Astrocyte (in vitro differentiated cells and primary cell): ENCODE measurements around the gene SLC37A1. TPM values are rescaled to one million over a fixed set of nuclear protein-coding genes. Genes with fewer than 3 reads are reported as not detected.
A peak's percentile ranks its signal among the peaks of the same experiment; 100 is the strongest.

Experiments used
- DNase-seq: peaks from one replicate; pipeline ENCODE4 v3.0.0-alpha.2; 2010; ENCODE audit warnings: low read depth
- FAIRE-seq: peaks from 2 replicates; lab custom pipeline; 2011; peaks lifted over from hg19 to GRCh38; lab: Jason Lieb, UNC
- H2AFZ ChIP-seq: 2 replicates; pipeline ENCODE4 v1.6.0; 2012; ENCODE audit warnings: low read depth, low read length, inconsistent platforms
- H3K27ac ChIP-seq: 2 replicates; pipeline ENCODE4 v1.5.1; 2011; ENCODE audit warnings: low read depth, low read length, inconsistent platforms
- H3K27me3 ChIP-seq: 2 replicates; pipeline ENCODE4 v1.6.0; 2011; ENCODE audit warnings: low read length, inconsistent platforms; ENCODE audit not compliant: insufficient read depth
- H3K36me3 ChIP-seq: 2 replicates; pipeline ENCODE4 v1.5.1; 2011; ENCODE audit warnings: low read length, inconsistent platforms; ENCODE audit not compliant: insufficient read depth
- H3K4me1 ChIP-seq: 2 replicates; pipeline ENCODE4 v1.5.1; 2011; ENCODE audit warnings: low read length, inconsistent platforms; ENCODE audit not compliant: insufficient read depth
- H3K4me2 ChIP-seq: 2 replicates; pipeline ENCODE4 v1.6.0; 2012; ENCODE audit warnings: low read length, inconsistent platforms
- H3K4me3 ChIP-seq: 2 replicates; pipeline ENCODE4 v1.5.1; 2011; ENCODE audit warnings: low read depth, mild to moderate bottlenecking, low read length, inconsistent platforms; ENCODE audit not compliant: insufficient read depth
- H3K79me2 ChIP-seq: 2 replicates; pipeline ENCODE4 v1.6.0; 2012; ENCODE audit warnings: mild to moderate bottlenecking, low read length, inconsistent platforms; ENCODE audit not compliant: insufficient read depth
- H3K9ac ChIP-seq: 2 replicates; pipeline ENCODE4 v1.6.0; 2012; ENCODE audit warnings: mild to moderate bottlenecking, low read length, inconsistent platforms
- H3K9me3 ChIP-seq: 2 replicates; pipeline ENCODE4 v1.5.1; 2012; ENCODE audit warnings: low read depth, mild to moderate bottlenecking, low read length, inconsistent platforms; ENCODE audit not compliant: insufficient read depth
- H4K20me1 ChIP-seq: 2 replicates; pipeline ENCODE4 v1.6.0; 2012; ENCODE audit warnings: low read length, inconsistent platforms; ENCODE audit not compliant: insufficient read depth
- H3K27ac Mint-ChIP-seq: one replicate; pipeline ENCODE4 v1.8.0; 2021; ENCODE audit warnings: mild to moderate bottlenecking, mixed read lengths; ENCODE audit not compliant: unreplicated experiment
- H3K27me3 Mint-ChIP-seq: one replicate; pipeline ENCODE4 v1.8.0; 2021; ENCODE audit warnings: low read depth, mixed read lengths; ENCODE audit not compliant: unreplicated experiment
- H3K36me3 Mint-ChIP-seq: one replicate; pipeline ENCODE4 v1.8.0; 2021; ENCODE audit warnings: low read depth, mixed read lengths; ENCODE audit not compliant: unreplicated experiment
- H3K4me1 Mint-ChIP-seq: one replicate; pipeline ENCODE4 v1.8.0; 2021; ENCODE audit warnings: low read depth, mixed read lengths; ENCODE audit not compliant: unreplicated experiment
- H3K4me3 Mint-ChIP-seq: one replicate; pipeline ENCODE4 v1.8.0; 2021; ENCODE audit warnings: mild to moderate bottlenecking, moderate library complexity, mixed read lengths; ENCODE audit not compliant: unreplicated experiment
- H3K9me3 Mint-ChIP-seq: one replicate; pipeline ENCODE4 v1.8.0; 2021; ENCODE audit warnings: mild to moderate bottlenecking, mixed read lengths; ENCODE audit not compliant: unreplicated experiment
- EZH2 ChIP-seq: IDR thresholded peaks from 2 replicates; pipeline ENCODE4 v1.6.1; 2012; ENCODE audit warnings: mild to moderate bottlenecking, low read length, inconsistent platforms; ENCODE audit not compliant: insufficient read depth
- total RNA-seq: library from RNA; stranded (reverse); gene quantifications from 2 replicates; pipeline ENCODE4 v1.2.1, GENCODE V29; 2021
- TF ChIP-seq, protein P1 (sequence below): IDR thresholded peaks from 2 replicates; pipeline ENCODE4 v1.5.1; 2011; ENCODE audit warnings: low read depth, mild to moderate bottlenecking, inconsistent platforms, low read length, moderate library complexity; ENCODE audit not compliant: insufficient read depth

Gene SLC37A1
- total RNA-seq, 1 donor from 2014 or later: 6.9 TPM

DNA sequence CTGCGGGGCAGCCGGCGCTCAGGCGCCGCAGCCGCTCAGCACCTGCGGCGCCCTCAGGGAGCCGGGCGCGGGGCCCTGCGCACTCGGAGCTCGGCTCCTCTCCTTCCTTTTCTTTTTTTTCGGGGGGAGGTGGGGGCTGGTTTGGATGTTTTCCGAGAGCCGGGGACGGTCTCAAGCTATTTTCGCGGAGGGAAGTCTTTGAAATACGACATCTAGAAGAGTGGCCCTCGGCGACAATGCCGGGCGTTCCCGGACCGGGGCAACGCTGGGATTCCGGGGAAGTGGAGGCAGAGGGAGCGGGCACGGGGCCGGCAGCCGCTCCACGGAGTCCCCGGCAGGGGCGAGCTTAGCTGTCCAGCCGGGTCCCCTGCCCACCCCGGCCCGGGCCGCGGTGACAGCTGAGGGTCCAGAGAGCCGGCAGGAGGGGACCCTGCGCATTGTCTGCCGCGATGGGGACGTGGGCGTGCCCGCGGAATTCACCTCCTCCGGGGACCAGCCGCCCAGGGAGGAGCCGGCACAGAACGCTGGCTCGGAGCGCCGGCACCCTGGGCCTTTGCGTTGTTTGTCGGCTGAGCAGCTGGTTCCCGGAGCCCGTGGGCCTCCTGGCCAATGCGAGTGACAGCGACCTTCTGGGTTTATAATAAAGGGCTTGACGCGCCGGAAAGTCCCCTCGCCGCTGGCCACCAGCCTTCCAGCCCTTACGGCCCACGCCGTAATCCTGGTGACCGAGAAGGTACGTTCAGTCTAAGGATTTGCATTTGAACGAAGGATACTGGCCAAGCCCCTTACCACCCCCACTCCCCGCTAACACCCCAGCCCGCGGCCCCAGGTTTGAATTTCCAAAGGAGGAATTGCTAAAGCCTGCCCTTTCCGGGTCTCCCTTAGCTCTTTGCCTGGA, 582 bp downstream of the SLC37A1 start:
- no peaks in the 10 kb centered on the region for H3K9me3 ChIP-seq
- peak overlapping the region; percentile 80 for H2AFZ ChIP-seq
- no peak for TF ChIP-seq EZH2
- TF ChIP-seq, protein P1, sequence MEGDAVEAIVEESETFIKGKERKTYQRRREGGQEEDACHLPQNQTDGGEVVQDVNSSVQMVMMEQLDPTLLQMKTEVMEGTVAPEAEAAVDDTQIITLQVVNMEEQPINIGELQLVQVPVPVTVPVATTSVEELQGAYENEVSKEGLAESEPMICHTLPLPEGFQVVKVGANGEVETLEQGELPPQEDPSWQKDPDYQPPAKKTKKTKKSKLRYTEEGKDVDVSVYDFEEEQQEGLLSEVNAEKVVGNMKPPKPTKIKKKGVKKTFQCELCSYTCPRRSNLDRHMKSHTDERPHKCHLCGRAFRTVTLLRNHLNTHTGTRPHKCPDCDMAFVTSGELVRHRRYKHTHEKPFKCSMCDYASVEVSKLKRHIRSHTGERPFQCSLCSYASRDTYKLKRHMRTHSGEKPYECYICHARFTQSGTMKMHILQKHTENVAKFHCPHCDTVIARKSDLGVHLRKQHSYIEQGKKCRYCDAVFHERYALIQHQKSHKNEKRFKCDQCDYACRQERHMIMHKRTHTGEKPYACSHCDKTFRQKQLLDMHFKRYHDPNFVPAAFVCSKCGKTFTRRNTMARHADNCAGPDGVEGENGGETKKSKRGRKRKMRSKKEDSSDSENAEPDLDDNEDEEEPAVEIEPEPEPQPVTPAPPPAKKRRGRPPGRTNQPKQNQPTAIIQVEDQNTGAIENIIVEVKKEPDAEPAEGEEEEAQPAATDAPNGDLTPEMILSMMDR: no peak
- H3K4me1 ChIP-seq: peaks cover 28% of the 10 kb centered on the region
- Mint-ChIP-seq H3K36me3 (no peaks in the 10 kb centered on the region), H3K27me3 (peaks cover 6% of the 10 kb centered on the region), H3K27ac (peak overlapping the region; percentile 82), H3K4me1 (peaks cover 27% of the 10 kb centered on the region), H3K4me3 (peak overlapping the region; percentile 85), H3K9me3 (no peaks in the 10 kb centered on the region)
- H3K79me2 ChIP-seq: no peaks in the 10 kb centered on the region
- H3K4me3 ChIP-seq: peak overlapping the region; percentile 63
- H3K36me3 ChIP-seq: no peaks in the 10 kb centered on the region
- peaks cover 4% of the 10 kb centered on the region for H4K20me1 ChIP-seq
- H3K4me2 ChIP-seq: peak overlapping the region; percentile 88
- H3K27me3 ChIP-seq: no peaks in the 10 kb centered on the region
- H3K9ac ChIP-seq: peak overlapping the region; percentile 55
- no peak overlapping the region for H3K27ac ChIP-seq
- FAIRE-seq (no peak), DNase-seq (no peak)

DNA sequence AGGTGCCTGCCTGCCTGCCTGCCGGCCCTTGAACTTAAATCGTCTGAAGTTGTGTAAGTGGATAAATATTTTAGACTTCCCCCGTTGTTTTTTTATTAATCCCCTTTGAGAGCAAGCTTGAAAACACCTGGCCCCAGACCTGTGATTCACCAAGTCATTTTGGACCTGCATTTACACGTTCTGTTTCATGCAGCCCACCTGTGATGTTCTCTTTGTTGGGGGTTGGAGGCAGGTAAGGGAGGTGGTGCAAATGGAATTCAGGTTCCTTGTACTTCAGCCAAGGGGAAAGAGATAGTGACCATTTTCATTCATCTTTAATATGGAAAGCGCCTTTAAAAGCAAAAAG, 1.2 kb downstream of the SLC37A1 start:
- H2AFZ ChIP-seq: no peak overlapping the region
- TF ChIP-seq, protein P1: no peak
- TF ChIP-seq EZH2: no peak
- peak overlapping the region; percentile 63 for H3K4me3 ChIP-seq
- H3K9ac ChIP-seq: peak overlapping the region; percentile 55
- peaks cover 4% of the 10 kb centered on the region for H4K20me1 ChIP-seq
- H3K27ac ChIP-seq: no peak overlapping the region
- no peaks in the 10 kb centered on the region for H3K27me3 ChIP-seq
- no peaks in the 10 kb centered on the region for H3K36me3 Mint-ChIP-seq
- DNase-seq (no peak), FAIRE-seq (no peak)
- H3K4me3 Mint-ChIP-seq: peak overlapping the region; percentile 82
- H3K4me1 ChIP-seq: peaks cover 28% of the 10 kb centered on the region
- peaks cover 6% of the 10 kb centered on the region for H3K27me3 Mint-ChIP-seq
- H3K9me3 ChIP-seq: no peaks in the 10 kb centered on the region
- H3K9me3 Mint-ChIP-seq: no peaks in the 10 kb centered on the region
- H3K27ac Mint-ChIP-seq: peak overlapping the region; percentile 82
- H3K36me3 ChIP-seq: no peaks in the 10 kb centered on the region
- H3K4me2 ChIP-seq: peak overlapping the region; percentile 88
- H3K79me2 ChIP-seq: no peaks in the 10 kb centered on the region
- peaks cover 27% of the 10 kb centered on the region for H3K4me1 Mint-ChIP-seq
